Upper lobe of right lung (tissue), 1 donor: Measurements from ENCODE around the gene MCM9. TPM values are rescaled to one million over a fixed set of nuclear protein-coding genes. Genes with fewer than 3 reads are reported as not detected.

Source experiments
- ATAC-seq: fragments of 200-7000 bp; cut with Tn5 transposase; one replicate; pipeline ENCODE4 v1.9.1; 2020; ENCODE audit warnings: mild to moderate bottlenecking, moderate library complexity
- DNase-seq: peaks from one replicate; pipeline ENCODE4 v3.0.0-alpha.2; 2020
- H3K27ac ChIP-seq: fragments of 200-600 bp; one replicate; pipeline ENCODE4 v1.8.0; 2022
- H3K27me3 ChIP-seq: fragments of 200-600 bp; one replicate; pipeline ENCODE4 v1.8.0; 2022; ENCODE audit warnings: mild to moderate bottlenecking
- H3K36me3 ChIP-seq: fragments of 200-600 bp; one replicate; pipeline ENCODE4 v1.8.0; 2022
- H3K4me1 ChIP-seq: fragments of 200-600 bp; one replicate; pipeline ENCODE4 v1.8.0; 2022
- H3K4me3 ChIP-seq: fragments of 200-600 bp; one replicate; pipeline ENCODE4 v1.8.0; 2022; ENCODE audit warnings: mild to moderate bottlenecking
- H3K9me3 ChIP-seq: fragments of 200-600 bp; one replicate; pipeline ENCODE4 v1.8.0; 2022
- intact Hi-C: fragments of 100-400 bp; cut with DNase I; formaldehyde crosslinking; loops from one replicate; pipeline ENCODE4 v1.11.0; 2022
- total RNA-seq: library from RNA; stranded (reverse); fragmentation: NEBNext Ultra II Directional; extraction: Animal tissue kit (Norgen Biotek cat#: 25700); gene quantifications from one replicate; pipeline ENCODE4 v1.2.1, GENCODE V29; 2021
- TF ChIP-seq, protein P1 (sequence below): fragments of 200-600 bp; IDR thresholded peaks from one replicate; pipeline ENCODE4 v1.8.0; 2022; ENCODE audit warnings: antibody characterized with exemption
- donor health status: DM: no; HTN: yes; CAD: no; lungs with severe emphysema.

The MCM9 gene
- total RNA-seq, 1 donor from 2014 or later, result 19.5 TPM

- peaks cover 1% of the 10 kb centered on the region for H3K4me1 ChIP-seq
- intact Hi-C loops, result no loop called here
- no peaks in the 10 kb centered on the region for H3K36me3 ChIP-seq
- DNase-seq (no peak), ATAC-seq (peak; percentile 42)
- H3K4me3 ChIP-seq, result no peak overlapping the region
- TF ChIP-seq, protein P1, sequence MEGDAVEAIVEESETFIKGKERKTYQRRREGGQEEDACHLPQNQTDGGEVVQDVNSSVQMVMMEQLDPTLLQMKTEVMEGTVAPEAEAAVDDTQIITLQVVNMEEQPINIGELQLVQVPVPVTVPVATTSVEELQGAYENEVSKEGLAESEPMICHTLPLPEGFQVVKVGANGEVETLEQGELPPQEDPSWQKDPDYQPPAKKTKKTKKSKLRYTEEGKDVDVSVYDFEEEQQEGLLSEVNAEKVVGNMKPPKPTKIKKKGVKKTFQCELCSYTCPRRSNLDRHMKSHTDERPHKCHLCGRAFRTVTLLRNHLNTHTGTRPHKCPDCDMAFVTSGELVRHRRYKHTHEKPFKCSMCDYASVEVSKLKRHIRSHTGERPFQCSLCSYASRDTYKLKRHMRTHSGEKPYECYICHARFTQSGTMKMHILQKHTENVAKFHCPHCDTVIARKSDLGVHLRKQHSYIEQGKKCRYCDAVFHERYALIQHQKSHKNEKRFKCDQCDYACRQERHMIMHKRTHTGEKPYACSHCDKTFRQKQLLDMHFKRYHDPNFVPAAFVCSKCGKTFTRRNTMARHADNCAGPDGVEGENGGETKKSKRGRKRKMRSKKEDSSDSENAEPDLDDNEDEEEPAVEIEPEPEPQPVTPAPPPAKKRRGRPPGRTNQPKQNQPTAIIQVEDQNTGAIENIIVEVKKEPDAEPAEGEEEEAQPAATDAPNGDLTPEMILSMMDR, result no peak
- peaks cover 4% of the 10 kb centered on the region for H3K9me3 ChIP-seq
- no peaks in the 10 kb centered on the region for H3K27me3 ChIP-seq
- H3K27ac ChIP-seq, result no peak overlapping the region
Measured at GRCh38 chr6:118940770-118941169, 5.8 kb upstream of the MCM9 start.

DNA sequence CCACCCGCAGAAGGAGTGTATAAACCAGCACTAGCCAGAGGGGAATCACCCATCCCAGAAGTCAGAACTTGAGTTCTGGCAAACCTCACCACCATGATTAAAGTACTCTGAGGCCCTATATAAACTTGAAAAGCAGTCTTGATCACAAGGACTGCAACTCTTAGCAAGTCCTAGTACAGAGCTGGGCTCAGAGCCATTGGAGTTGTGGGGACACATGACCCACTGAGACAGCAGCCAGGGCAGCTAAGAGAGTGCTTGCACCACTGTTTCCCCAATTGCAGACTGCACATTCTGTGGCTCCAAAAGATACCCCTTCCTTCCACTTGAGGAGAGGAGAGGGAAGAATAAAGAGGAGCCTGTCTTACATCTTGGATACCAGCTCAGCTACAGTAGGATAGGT is 4.7 kb upstream of the MCM9 start:
- Histone ChIP-seq H3K36me3 (no peaks in the 10 kb centered on the region), H3K4me1 (peaks cover 4% of the 10 kb centered on the region)
- DNase-seq, result no peak

DNA sequence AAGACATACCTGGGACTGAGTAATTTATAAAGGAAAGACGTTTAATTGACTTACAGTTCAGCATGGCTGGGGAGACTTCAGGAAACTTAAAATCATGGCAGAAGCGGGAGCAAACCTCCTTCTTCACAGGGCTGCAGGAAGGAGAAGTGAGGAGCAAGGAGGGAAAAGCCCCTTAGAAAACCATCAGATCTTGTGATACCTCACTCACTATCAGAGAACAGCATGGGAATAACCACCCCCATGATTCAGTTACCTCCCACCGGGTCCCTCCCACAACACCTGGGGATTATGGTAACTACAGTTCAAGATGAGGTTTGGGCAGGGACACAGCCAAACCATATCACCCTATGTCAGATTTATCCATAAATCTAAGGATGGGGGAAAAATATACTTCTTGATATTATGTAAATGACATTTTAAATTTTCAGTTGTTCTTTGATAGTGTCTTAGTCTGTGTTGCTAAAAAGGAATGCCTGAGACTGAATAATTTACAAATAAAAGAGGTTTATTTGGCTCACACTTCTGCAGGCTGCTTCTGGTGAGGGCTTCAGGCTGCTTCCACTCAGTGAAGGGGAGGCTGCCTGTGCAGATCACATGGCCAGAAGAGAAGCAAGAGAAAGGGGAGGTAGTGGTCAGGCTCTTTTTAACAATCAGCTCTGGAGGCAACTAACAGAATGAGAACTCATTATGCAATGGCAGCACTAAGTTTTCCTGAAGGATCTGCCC is 1.2 kb upstream of the MCM9 start:
- no peak for ATAC-seq
- Histone ChIP-seq H3K36me3 (peaks cover 3% of the 10 kb centered on the region), H3K4me1 (peaks cover 4% of the 10 kb centered on the region), H3K27ac (no peak overlapping the region), H3K9me3 (no peaks in the 10 kb centered on the region), H3K27me3 (no peaks in the 10 kb centered on the region), H3K4me3 (no peak overlapping the region)
- intact Hi-C loops, result no loop called here
- DNase-seq, result no peak
- TF ChIP-seq, protein P1, result no peak

More for the DNA sequence above, 4.7 kb upstream of the MCM9 start:
- Histone ChIP-seq H3K4me3 (no peak overlapping the region), H3K9me3 (no peaks in the 10 kb centered on the region), H3K27me3 (no peaks in the 10 kb centered on the region), H3K27ac (no peak overlapping the region)
- no peak for ATAC-seq
- TF ChIP-seq, protein P1, result no peak
- intact Hi-C loops, result no loop called here

DNA sequence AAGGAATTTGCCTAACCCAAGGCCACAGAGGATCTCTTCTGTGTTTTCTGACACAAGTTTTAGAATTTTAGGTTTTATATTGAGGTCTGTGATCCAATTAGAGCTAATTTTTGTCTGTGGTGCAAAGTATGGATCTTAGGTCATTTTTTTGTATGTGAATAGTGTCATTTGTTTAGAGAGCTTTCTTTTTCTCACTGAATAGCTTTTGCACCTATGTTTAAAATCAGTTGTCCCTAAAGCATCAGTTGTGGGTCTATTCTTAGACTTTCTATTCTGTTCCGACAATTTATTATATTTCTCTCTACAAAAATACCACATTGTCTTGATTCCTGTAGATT is 341 bp upstream of the MCM9 start:
- peak overlapping the region; percentile 97 for H3K27ac ChIP-seq
- intact Hi-C loops, result no loop called here
- DNase-seq (no peak), ATAC-seq (no peak)
- no peaks in the 10 kb centered on the region for H3K9me3 ChIP-seq
- H3K4me1 ChIP-seq, result peaks cover 4% of the 10 kb centered on the region
- H3K36me3 ChIP-seq, result peaks cover 11% of the 10 kb centered on the region
- TF ChIP-seq, protein P1, result no peak
- peak overlapping the region; percentile 96 for H3K4me3 ChIP-seq
- H3K27me3 ChIP-seq, result no peaks in the 10 kb centered on the region

DNA sequence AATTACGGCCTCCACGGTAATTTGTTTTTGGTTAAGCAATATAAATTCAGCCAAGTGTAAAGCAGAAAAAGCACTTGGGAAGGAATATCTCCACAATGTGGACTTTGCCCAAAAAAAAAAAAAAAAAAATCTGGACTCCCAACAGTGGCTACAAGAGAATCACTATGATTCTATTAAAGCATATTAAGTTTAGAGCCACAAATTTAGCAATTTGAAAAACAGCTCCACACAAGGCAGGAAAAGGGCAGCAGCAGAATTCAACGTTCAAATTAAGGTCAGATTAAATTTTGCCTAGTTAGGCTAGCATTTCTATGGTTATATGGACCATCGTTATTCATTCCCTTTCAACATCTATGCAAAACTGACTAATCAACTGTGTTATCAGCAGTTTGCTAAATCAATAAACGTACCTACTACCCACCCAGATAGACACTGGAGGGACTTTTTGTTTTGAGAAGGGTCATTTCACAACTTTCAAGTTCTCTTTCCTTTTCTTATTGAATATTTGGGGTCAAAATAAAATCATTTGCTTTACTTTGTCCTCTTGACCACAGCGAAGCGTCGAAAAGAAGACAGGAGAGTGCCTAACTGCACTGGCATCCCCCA is 1.0 kb downstream of the MCM9 start:
- Histone ChIP-seq H3K4me3 (peak overlapping the region; percentile 96), H3K36me3 (peaks cover 23% of the 10 kb centered on the region), H3K4me1 (peaks cover 4% of the 10 kb centered on the region), H3K27me3 (no peaks in the 10 kb centered on the region), H3K9me3 (no peaks in the 10 kb centered on the region), H3K27ac (peak overlapping the region; percentile 97)
- intact Hi-C loops, result no loop called here
- TF ChIP-seq, protein P1, result no peak
- DNase-seq (no peak), ATAC-seq (no peak)
